ENCODE data around the gene NHP2. TPM values are rescaled to one million over a fixed set of nuclear protein-coding genes. Genes with fewer than 3 reads are reported as not detected.
A peak's percentile ranks its signal among the peaks of the same experiment; 100 is the strongest.

Gene NHP2
- total RNA-seq, 2 donors from 2014 or later, result 270 to 284 TPM

- DNase-seq (ENCODE audit: low spot score), result peak; percentile 66
Observed at GRCh38 chr5:178123094-178123965, 30.4 kb downstream of the NHP2 start.

GRCh38 chr5:178122346-178122745 lies 31.3 kb downstream of the NHP2 start:
- no peak overlapping the region for H3K4me3 ChIP-seq
- H3K27me3 ChIP-seq (replicated peaks; ENCODE audit: insufficient read depth), result no peaks in the 10 kb centered on the region
- WGBS, result 82% methylated on average over 5 of the region's 5 CpGs
- peaks cover 17% of the 10 kb centered on the region for H3K4me1 ChIP-seq (replicated peaks)
- DNase-seq (ENCODE audit: low spot score), result no peak
- intact Hi-C loops (cut with DNase I), result no loop called here
- no peaks in the 10 kb centered on the region for H3K36me3 ChIP-seq
- TF ChIP-seq POLR2AphosphoS5 (IDR thresholded peaks at IDR 0.05) (no peak), CTCF (IDR thresholded peaks at IDR 0.05) (no peak), POLR2A (IDR thresholded peaks at IDR 0.05) (no peak)
- H3K9me3 ChIP-seq, result no peaks in the 10 kb centered on the region
- H3K27ac ChIP-seq, result no peak overlapping the region

More at GRCh38 chr5:178123094-178123965, 30.4 kb downstream of the NHP2 start:
- Histone ChIP-seq H3K27me3 (replicated peaks; ENCODE audit: insufficient read depth) (no peaks in the 10 kb centered on the region), H3K9me3 (no peaks in the 10 kb centered on the region), H3K27ac (peak overlapping the region; percentile 57 to 70), H3K4me1 (replicated peaks) (peaks cover 17% of the 10 kb centered on the region), H3K4me3 (no peak overlapping the region), H3K36me3 (no peaks in the 10 kb centered on the region)
- no peak for TF ChIP-seq POLR2AphosphoS5 (IDR thresholded peaks at IDR 0.05)
- TF ChIP-seq POLR2A (IDR thresholded peaks at IDR 0.05), result no peak
- TF ChIP-seq CTCF (IDR thresholded peaks at IDR 0.05), result no peak
- intact Hi-C loops (cut with DNase I), result no loop called here
- 72% methylated on average over 13 of the region's 13 CpGs for WGBS

- no peak for TF ChIP-seq POLR2A (IDR thresholded peaks at IDR 0.05)
- no peak for TF ChIP-seq CTCF (IDR thresholded peaks at IDR 0.05)
- TF ChIP-seq POLR2AphosphoS5 (IDR thresholded peaks at IDR 0.05), result no peak
- Histone ChIP-seq H3K27ac (peak overlapping the region in 1 of 2 donors; percentile 38), H3K36me3 (no peaks in the 10 kb centered on the region), H3K4me3 (peak overlapping the region in 1 of 2 donors; percentile 24), H3K9me3 (no peaks in the 10 kb centered on the region), H3K27me3 (replicated peaks; ENCODE audit: insufficient read depth) (no peaks in the 10 kb centered on the region), H3K4me1 (replicated peaks) (peaks cover 17% of the 10 kb centered on the region)
- intact Hi-C loops (cut with DNase I), result no loop called here
- DNase-seq (ENCODE audit: low spot score), result no peak
- WGBS, result 70% methylated on average over 38 of the region's 38 CpGs
Observed at GRCh38 chr5:178121391-178122276, 32.1 kb downstream of the NHP2 start.

GRCh38 chr5:178120607-178121357 lies 32.9 kb downstream of the NHP2 start:
- H3K4me1 ChIP-seq (replicated peaks), result peaks cover 17% of the 10 kb centered on the region
- H3K4me3 ChIP-seq, result peak overlapping the region in 1 of 2 donors; percentile 24
- H3K27me3 ChIP-seq (replicated peaks; ENCODE audit: insufficient read depth), result no peaks in the 10 kb centered on the region
- TF ChIP-seq POLR2A (IDR thresholded peaks at IDR 0.05) (no peak), CTCF (IDR thresholded peaks at IDR 0.05) (peak; percentile 22 to 73 (median 59)), POLR2AphosphoS5 (IDR thresholded peaks at IDR 0.05) (peak; percentile 83)
- DNase-seq (ENCODE audit: low spot score), result peak; percentile 92
- H3K27ac ChIP-seq, result peak overlapping the region in 1 of 2 donors; percentile 38
- H3K9me3 ChIP-seq, result no peaks in the 10 kb centered on the region
- no peaks in the 10 kb centered on the region for H3K36me3 ChIP-seq
- intact Hi-C loops (cut with DNase I), result no loop called here
- WGBS, result 31% methylated on average over 26 of the region's 29 CpGs
